D721Med (cell line): ENCODE results near the gene U2AF2.
A peak's percentile ranks its signal among the peaks of the same experiment; 100 is the strongest.

Experiments
- DNase-seq: peaks from one replicate; pipeline ENCODE4 v3.0.0; 2011; ENCODE audit warnings: low spot score; ENCODE audit not compliant: insufficient read length
- FAIRE-seq: peaks from 2 replicates; lab custom pipeline; 2011; peaks lifted over from hg19 to GRCh38; lab: Jason Lieb, UNC
- CTCF ChIP-seq: IDR thresholded peaks from 2 replicates; pipeline ENCODE4 v1.5.1; 2012; ENCODE audit warnings: mild to moderate bottlenecking, control low read depth; ENCODE audit not compliant: insufficient read depth; ENCODE audit errors: missing control alignments

U2AF2 gene

DNA sequence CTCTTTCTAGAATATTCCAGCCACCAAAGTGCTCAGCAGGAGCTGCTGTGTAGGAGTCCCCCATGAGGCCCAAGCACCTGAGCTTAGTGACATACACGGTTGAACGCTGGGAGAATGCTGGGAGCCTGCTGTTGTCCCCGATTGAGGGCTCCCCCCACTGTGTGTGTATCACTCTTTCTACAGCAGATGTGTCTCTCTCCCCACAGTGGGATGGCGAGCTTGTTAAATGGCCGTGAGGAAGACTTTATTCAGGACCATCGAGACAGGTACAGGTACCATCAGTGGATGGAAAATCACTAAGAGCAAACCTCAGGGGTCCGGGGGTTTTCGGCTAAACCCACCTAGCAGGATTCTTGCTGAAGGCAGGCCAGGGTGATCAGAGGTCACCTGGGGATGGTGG, 42.9 kb downstream of the U2AF2 start:
- TF ChIP-seq CTCF = no peak
- DNase-seq (no peak), FAIRE-seq (no peak)

- no peak for TF ChIP-seq CTCF
- no peak for DNase-seq
- FAIRE-seq = no peak
Observed at GRCh38 chr19:55698256-55698655, 43.4 kb downstream of the U2AF2 start.

- no peak for FAIRE-seq
- no peak for TF ChIP-seq CTCF
- no peak for DNase-seq
Observed at GRCh38 chr19:55699221-55699620, 44.4 kb downstream of the U2AF2 start.

DNA sequence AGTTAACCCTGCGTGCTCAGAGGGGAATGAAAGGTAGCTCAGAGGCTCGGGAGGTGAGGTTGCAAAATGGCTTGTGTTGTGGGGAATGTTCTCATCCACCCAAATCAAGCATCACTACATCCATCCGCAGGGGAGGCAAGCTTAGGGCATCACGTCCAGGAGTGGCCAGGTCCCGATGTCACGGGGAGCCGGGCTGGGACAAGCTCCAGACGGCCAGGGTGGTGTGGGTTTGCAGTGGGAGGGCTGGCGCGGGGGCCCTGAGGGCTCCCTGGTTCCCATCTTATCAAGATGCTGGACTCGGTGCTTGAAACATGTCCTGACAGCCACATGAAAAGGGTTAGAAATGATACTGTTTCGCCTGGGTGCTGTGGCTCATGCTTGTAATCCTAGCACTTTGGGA, 46.0 kb downstream of the U2AF2 start:
- no peak for FAIRE-seq
- TF ChIP-seq CTCF = no peak
- DNase-seq = no peak

DNA sequence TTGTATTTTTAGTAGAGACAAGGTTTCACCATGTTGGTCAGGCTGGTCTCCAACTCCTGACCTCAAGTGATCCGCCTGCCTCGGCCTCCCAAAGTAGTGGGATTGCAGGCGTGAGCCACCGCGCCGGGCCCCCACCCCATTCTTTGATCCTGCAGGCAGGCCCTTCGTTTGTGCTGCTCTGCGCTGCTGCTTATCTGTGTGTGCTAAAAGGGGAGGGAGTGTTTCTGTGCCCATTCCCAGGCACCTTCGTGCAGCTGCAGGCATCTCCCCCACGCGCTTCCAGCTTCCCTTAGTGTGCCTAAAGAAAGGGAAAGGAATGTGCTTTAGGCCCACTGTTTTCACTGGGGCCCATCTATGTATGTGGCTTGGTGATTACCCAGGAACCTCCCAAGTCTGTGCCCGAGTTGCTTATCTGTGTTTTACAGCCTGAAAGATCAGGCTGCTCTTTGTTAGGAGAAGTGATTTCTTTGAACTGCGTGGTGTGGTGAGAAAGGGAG, 47.3 kb downstream of the U2AF2 start:
- FAIRE-seq (no peak), DNase-seq (no peak)
- no peak for TF ChIP-seq CTCF

DNA sequence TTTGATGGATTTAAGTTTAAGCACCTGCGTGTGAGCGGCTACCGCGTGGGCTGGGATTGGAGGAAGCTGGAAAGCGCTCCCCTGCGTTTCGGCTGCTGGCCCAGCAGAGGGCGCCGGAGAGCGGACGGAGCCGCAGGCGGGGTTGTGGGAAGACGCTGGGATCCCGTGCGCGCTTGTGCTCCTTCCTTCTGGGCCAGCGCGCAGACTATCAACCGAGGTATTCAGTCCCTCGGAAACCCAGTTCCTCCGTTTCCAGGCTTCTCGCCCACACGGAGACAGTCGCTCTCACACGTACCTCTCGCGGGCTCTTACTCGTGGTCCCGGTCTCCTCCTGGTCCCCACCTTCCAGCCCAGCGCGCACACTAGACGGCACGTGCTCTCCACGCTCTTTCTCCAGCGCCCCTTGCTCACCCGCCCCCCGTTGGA, 49.0 kb downstream of the U2AF2 start:
- TF ChIP-seq CTCF = peak; percentile 70
- FAIRE-seq (no peak), DNase-seq (no peak)

GRCh38 chr19:55704494-55705245, 49.8 kb downstream of the U2AF2 start:
- DNase-seq (no peak), FAIRE-seq (no peak)
- TF ChIP-seq CTCF = no peak
